Vagina (tissue), 2 donors: ENCODE measurements around the gene KRT75.

Source experiments
- POLR2A ChIP-seq, 2 donors: fragments of 450-650 bp; IDR thresholded peaks; one replicate each; pipeline ENCODE4 v1.6.1; 2017; ENCODE audit warnings: antibody characterized with exemption in 2 of 2, mild to moderate bottlenecking in 2 of 2, moderate library complexity in 2 of 2
- POLR2AphosphoS5 ChIP-seq, 2 donors: sonication (generic); formaldehyde crosslinking; IDR thresholded peaks; one replicate each; pipeline ENCODE4 v1.9.0; 2017; ENCODE audit warnings: antibody characterized with exemption in 2 of 2, mild to moderate bottlenecking in 2 of 2, low read depth in 1 of 2; ENCODE audit not compliant: insufficient read depth in 1 of 2
- TF ChIP-seq, protein P1 (sequence below), 3 experiments: fragments of 450-650 bp in 2 of 3; fragments of 200-600 bp in 1 of 3; sonication (generic) in 1 of 3; IDR thresholded peaks; one replicate each; pipeline ENCODE4 v1.5.1; 2017 to 2019; ENCODE audit warnings: antibody characterized with exemption in 3 of 3, mild to moderate bottlenecking in 2 of 3, moderate library complexity in 2 of 3

DNA sequence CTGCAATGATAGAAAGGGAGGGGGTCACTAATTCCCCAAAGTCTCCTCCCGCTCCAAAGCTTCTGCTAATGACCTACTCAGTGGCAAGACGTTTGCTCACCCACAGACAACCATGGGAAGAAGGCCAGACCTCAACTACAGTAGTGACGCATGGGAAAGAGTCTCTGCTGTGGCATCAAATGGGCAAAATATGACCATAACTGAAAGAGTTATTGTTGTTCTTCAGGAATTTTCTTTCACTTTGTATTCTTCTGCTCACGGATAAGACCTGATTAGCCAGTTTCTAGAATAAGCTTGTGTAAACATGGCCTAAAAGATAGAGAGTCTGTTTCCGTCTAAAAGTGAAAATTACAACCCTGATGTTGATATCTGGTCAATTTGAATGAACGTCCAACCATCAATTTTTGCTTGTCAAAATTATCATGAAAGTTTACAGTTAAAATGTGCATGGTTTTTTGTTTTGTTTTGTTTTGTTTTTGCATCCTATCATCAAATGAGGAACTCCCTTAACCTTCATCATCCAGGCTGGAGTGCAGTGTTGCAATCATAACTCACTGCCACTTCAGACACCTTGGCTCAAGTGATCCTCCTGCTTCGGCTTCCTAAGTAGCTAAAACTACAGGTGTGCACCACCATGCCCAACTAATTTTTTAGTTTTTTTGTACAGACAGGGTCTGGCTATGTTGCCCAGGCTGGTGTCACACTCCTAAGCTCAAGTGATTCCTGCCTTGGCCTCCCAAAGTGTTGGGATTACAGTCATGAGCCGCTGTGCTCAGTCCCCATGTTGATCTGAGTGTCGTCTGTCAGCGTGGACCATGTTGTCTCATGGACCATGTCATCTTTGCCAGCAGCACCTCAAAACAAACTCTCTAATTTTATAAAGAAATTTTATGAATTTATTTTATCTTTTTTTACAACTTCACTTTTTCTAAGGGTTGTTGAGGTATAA, 10.8 kb upstream of the KRT75 start:
- TF ChIP-seq POLR2A (IDR thresholded peaks at IDR 0.05) (no peak), POLR2AphosphoS5 (IDR thresholded peaks at IDR 0.05; ENCODE audit: insufficient read depth in 1 of 2, low read depth in 1 of 2) (no peak)
- TF ChIP-seq, protein P1, sequence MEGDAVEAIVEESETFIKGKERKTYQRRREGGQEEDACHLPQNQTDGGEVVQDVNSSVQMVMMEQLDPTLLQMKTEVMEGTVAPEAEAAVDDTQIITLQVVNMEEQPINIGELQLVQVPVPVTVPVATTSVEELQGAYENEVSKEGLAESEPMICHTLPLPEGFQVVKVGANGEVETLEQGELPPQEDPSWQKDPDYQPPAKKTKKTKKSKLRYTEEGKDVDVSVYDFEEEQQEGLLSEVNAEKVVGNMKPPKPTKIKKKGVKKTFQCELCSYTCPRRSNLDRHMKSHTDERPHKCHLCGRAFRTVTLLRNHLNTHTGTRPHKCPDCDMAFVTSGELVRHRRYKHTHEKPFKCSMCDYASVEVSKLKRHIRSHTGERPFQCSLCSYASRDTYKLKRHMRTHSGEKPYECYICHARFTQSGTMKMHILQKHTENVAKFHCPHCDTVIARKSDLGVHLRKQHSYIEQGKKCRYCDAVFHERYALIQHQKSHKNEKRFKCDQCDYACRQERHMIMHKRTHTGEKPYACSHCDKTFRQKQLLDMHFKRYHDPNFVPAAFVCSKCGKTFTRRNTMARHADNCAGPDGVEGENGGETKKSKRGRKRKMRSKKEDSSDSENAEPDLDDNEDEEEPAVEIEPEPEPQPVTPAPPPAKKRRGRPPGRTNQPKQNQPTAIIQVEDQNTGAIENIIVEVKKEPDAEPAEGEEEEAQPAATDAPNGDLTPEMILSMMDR (IDR thresholded peaks at IDR 0.05) = no peak
